Head of caudate nucleus (tissue), 42 donors: ENCODE data around the gene PYDC1.
A peak's percentile ranks its signal among the peaks of the same experiment; 100 is the strongest.
"Not testable (repeated sequence)": the region's sequence is repeated elsewhere in the genome, so short reads cannot be mapped to it uniquely, and the experiment has no call there.

Experiments
- DNase-seq, 42 donors: peaks; one replicate each; pipeline versions ENCODE4 v3.0.0 to v3.0.0-alpha.2; 2020 to 2021; ENCODE audit warnings: mixed read lengths in 7 of 42
- intact Hi-C: fragments of 100-400 bp; cut with DNase I; formaldehyde crosslinking; loops from one replicate; pipeline ENCODE4 v1.15.0; 2022

Gene PYDC1

DNA sequence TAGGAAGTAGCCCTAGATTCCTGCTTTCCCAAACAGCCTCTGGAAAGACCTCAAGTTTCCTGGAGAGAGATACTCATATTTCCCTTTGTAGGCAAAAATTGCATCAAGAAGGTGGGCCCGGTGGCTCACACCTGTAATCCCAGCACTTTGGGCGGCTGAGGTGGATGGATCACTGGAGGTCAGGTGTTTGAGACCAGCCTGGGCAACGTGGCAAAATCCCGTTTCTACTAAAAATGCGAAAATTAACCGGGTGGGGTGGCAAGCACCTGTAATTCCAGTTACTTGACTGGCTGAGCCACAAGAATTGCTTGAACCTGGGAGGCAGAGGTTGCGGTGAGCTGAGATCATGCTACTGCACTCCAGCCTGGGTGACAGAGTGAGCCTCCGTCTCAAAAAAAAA is 16.8 kb downstream of the PYDC1 start:
- DNase-seq, intact Hi-C loops: not testable (repeated sequence)

DNA sequence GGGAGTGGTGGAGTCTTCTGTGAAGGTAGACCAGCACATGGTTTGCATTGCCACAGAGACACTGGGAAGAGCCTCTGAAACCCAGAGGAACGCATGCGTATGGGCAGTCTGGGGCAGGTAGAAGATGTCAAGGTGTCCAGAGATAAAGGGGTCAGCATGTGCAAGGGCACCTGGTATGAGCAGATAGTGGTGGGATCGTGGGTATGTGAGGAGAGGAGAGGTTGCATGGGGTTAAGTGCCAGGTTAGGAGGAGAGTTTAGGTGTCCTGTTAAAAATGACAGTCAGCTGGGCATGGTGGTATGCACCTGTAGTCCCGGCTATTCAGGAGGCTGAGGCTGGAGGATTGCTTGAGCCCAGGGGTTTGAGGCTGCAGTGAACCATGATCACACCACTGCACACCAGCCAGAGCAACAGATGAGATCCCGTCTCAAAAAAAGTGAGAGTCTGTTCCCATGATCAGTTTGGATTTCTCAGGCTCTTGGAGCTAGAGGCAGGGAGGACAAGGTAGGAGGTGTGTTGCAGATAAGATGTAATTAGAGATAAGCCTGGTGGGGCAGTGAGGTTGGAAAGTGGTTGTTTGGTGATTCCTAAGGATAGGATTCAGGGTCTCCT is 17.4 kb downstream of the PYDC1 start:
- intact Hi-C loops, result no loop called here
- DNase-seq, result no peak

- no peak for DNase-seq
- intact Hi-C loops, result no loop called here
Observed at GRCh38 chr16:31198207-31198882, 18.6 kb downstream of the PYDC1 start.

DNA sequence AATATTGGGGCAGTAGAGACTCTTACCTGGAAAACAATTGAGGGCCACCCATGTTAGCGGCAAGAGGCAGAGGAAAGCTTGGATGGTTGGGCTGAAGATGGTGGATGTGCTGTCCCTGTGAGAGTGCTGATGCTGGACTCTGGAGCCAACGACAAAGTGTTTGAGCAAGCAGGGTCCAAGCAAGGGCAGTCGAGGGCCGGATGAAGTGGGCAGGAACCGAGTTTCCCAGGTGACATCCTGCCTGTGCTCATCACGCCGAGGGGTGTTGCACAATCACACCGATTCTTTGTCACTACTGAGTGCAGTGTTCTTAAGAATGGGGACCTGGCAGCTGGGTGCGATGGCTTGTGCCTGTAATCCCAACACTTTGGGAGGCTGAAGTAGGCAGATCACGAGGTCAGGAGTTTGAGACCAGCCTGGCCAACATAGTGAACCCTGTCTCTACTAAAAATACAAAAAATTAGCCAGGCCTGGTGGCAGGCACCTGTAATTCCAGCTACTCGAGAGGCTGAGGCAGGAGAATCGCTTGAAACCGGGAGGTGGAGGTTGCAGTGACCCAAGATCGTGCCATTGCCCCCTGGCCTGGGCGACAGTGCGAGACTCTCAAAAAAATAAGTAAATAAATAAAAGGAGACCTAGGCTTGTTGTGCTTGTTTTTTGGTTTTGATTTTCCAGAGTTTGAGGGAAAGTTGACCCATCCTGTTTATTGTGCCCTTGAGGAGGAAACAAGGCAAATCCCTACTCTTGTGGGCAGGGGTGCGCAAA is 20.4 kb downstream of the PYDC1 start:
- intact Hi-C loops, result no loop called here
- DNase-seq, result no peak

- intact Hi-C loops, DNase-seq: not testable (repeated sequence)
Observed at GRCh38 chr16:31195861-31196260, 21.1 kb downstream of the PYDC1 start.

DNA sequence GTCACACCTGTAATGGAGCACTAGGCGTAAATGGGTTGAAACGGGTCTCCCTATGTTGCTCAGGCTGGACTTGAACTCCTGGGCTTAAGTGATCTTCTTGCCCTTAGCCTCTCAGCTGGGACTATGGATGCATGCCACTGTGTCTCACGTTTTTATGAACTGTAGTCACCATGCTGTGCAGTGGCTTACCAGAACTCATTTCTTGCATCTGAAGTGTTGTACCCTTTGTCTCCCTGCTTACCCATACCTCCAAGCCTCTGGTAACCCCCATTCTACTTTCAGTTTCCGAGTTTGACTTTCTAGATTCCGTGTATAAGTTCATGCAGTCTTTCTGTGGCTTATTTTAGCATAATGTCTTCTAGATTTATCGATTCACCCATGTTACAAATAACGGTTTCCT is 22.0 kb downstream of the PYDC1 start:
- intact Hi-C loops, result no loop called here
- no peak for DNase-seq

- intact Hi-C loops, result no loop called here
- DNase-seq, result no peak
Observed at GRCh38 chr16:31193874-31194273, 23.1 kb downstream of the PYDC1 start.

GRCh38 chr16:31192856-31193642 is 23.9 kb downstream of the PYDC1 start:
- DNase-seq, result peak in 1 of 42 donors; percentile 1
- intact Hi-C loops, result no loop called here

DNA sequence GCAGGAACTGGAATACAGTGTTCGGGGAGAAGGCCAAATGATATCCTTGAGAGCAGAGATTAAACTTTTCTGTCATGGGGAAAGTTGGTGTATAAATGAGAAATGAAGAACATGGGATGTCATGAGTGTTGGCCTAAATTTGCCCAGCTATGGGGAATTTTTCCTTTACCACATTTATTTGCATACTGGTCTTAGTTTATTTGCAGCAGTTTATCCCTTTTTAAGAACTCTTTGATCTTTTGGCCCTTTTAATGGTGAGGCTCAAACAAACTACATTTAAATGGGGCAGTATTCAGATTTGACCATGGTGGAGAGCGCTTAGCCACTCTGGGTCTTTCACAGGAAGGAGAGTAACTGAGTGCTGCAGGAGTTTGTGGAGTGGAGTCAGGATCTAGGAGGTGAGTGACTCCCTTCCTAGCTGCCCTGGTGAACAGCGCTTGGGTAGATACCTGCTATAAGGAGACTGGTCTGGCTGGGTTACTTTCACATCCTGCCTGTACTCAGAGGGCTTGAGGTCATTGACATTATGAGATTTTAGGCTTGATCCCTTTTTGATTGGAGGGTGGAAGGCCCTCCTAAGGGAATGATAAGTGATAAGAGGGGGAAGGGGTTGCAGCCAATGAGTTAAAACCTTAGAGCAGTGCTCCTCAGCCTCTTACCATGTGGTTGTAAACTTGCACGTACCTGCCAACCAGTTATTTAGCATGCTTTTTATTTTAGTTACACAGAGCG is 25.1 kb downstream of the PYDC1 start:
- intact Hi-C loops, result no loop called here
- peak in 1 of 42 donors; percentile 1 for DNase-seq

DNA sequence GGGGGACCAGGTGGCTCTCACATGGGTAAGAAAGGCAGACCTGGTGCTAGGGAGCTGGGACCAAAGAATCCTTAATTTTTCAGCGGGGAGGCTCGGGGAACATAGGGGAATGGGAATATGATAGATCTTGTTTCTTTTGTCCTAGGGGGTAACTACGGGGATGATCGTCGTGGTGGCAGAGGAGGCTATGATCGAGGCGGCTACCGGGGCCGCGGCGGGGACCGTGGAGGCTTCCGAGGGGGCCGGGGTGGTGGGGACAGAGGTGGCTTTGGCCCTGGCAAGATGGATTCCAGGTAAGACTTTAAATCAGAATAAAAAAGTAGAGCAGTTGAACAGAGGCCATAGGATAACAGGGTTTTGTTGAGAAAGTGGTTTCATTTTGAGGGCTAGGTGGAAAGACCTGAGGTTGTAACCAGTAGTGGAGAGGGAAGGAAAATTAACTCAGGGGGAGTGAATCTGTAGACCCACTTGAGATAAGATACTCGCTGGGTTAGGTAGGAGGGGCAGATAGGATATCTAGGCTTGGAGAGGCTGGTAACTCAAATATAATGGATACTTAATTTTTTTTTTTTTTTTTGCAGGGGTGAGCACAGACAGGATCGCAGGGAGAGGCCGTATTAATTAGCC is 26.0 kb downstream of the PYDC1 start:
- intact Hi-C loops, result no loop called here

GRCh38 chr16:31190061-31190460 is 26.9 kb downstream of the PYDC1 start:
- DNase-seq, result peak in 1 of 42 donors; percentile 5
- intact Hi-C loops, result no loop called here

More for the DNA sequence above, 26.0 kb downstream of the PYDC1 start:
- DNase-seq, result peak in 1 of 42 donors; percentile 2

- DNase-seq, result no peak
- intact Hi-C loops, result loop anchor here (10.0 kb wide), 1 partner anchor 255 kb away; the partner anchor contains the start of gene ZNF843
Observed at GRCh38 chr16:31189412-31189778, 27.5 kb downstream of the PYDC1 start.

- intact Hi-C loops, result loop anchor here (10.0 kb wide), 1 partner anchor 256 kb away; the partner anchor contains the start of gene ZNF843
- no peak for DNase-seq
Observed at GRCh38 chr16:31188450-31189411, 28.2 kb downstream of the PYDC1 start.

DNA sequence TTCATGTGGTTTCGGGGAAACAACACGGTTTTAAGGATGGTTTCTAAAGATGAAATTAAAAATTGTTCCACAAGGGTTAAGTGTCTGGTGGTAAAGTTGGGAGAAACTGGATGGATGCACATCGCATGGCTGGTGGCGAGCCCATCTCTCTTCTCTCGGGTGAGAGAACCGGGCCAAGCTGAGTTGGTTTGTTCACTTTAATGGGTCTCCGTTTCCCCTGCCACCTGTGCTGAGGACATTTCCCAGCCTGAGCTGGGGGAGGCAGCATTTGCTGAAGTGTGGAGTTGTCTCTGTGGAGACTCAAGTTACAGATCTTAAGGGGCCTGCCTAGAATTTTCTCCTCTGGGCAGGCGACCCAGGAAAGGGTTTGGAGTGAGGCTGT is 29.1 kb downstream of the PYDC1 start:
- intact Hi-C loops, result loop anchor here (10.0 kb wide), 1 partner anchor 257 kb away; the partner anchor contains the start of gene ZNF843
- no peak for DNase-seq

- no peak for DNase-seq
- intact Hi-C loops, result loop anchor here (10.0 kb wide), 1 partner anchor 258 kb away; the partner anchor contains the start of gene ZNF843
Observed at GRCh38 chr16:31186930-31187807, 29.8 kb downstream of the PYDC1 start.

DNA sequence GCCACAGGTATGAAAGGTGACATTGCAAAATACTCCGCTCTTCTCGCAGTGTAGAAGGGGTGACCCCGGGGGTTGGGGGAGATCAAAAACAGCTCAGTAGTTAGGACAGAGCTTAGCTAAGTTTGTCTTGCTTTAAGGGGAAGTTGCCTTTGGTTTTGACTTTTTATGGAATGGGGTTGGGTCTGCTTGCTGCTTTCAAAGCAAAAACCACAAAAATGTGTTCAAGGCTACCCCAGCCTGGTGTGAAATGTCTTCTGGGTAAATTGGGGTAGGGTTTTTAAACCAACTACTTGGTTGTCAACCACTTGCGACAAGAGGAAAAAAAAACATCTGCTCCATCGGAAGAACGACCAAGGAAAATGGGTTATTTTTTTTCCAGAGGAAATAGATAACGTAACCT is 30.8 kb downstream of the PYDC1 start:
- intact Hi-C loops, result loop anchor here (10.0 kb wide), 1 partner anchor 259 kb away; the partner anchor contains the start of gene ZNF843
- no peak for DNase-seq
